Right lung (tissue), 10 donors: ENCODE measurements around the gene HECTD2. TPM values are rescaled to one million over a fixed set of nuclear protein-coding genes. Genes with fewer than 3 reads are reported as not detected.
A peak's percentile ranks its signal among the peaks of the same experiment; 100 is the strongest.
"Not testable (repeated sequence)": the region's sequence is repeated elsewhere in the genome, so short reads cannot be mapped to it uniquely, and the experiment has no call there.

Experiments used
- DNase-seq, 2 donors: peaks; one replicate each; pipeline ENCODE4 v3.0.0-alpha.2; 2013
- long read RNA-seq, 8 donors: transcript quantifications; one replicate each; lab custom pipeline, GENCODE V29; 2026
- polyA plus RNA-seq, 5 donors: library from polyadenylated mRNA; unstranded; fragments of 120-200 nt; gene quantifications; one replicate each; pipeline versions ENCODE4 v1.2.1 to v1.2.3, GENCODE V29; 2013; ENCODE audit warnings: inconsistent platforms in 1 of 5, low replicate concordance in 1 of 5; ENCODE audit not compliant: insufficient read length in 5 of 5, insufficient read depth in 1 of 5

HECTD2 gene
- polyA plus RNA-seq = 10 to 100 TPM; 57.1 to 97.9 (median 83.7) TPM
- long read RNA-seq, donor 1, full-length matches to known transcripts = 9 of 20 reads
- long read RNA-seq, donor 1, partial matches to known transcripts = 11 of 20 reads
- long read RNA-seq, donor 1, other reads (novel, unspliced or antisense) = 0 of 20 reads
- long read RNA-seq, donor 2, full-length matches to known transcripts = 3 of 3 reads
- long read RNA-seq, donor 2, partial matches to known transcripts = 0 of 3 reads
- long read RNA-seq, donor 2, other reads (novel, unspliced or antisense) = 0 of 3 reads
- long read RNA-seq, donor 3, full-length matches to known transcripts = 4 of 21 reads
- long read RNA-seq, donor 3, partial matches to known transcripts = 17 of 21 reads
- long read RNA-seq, donor 3, other reads (novel, unspliced or antisense) = 0 of 21 reads
- long read RNA-seq, donor 4, full-length matches to known transcripts = 6 of 6 reads
- long read RNA-seq, donor 4, partial matches to known transcripts = 0 of 6 reads
- long read RNA-seq, donor 4, other reads (novel, unspliced or antisense) = 0 of 6 reads
- long read RNA-seq, donor 5, partial matches to known transcripts = 0 of 3 reads
- long read RNA-seq, donor 5, other reads (novel, unspliced or antisense) = 0 of 3 reads
- long read RNA-seq, donor 6, full-length matches to known transcripts = 3 of 15 reads
- long read RNA-seq, donor 6, partial matches to known transcripts = 12 of 15 reads
- long read RNA-seq, donor 6, other reads (novel, unspliced or antisense) = 0 of 15 reads
- long read RNA-seq, donor 7, full-length matches to known transcripts = 3 of 3 reads
- long read RNA-seq, donor 7, partial matches to known transcripts = 0 of 3 reads
- long read RNA-seq, donor 7, other reads (novel, unspliced or antisense) = 0 of 3 reads
- long read RNA-seq, donor 8, full-length matches to known transcripts = 2 of 8 reads
- long read RNA-seq, donor 8, partial matches to known transcripts = 6 of 8 reads
- long read RNA-seq, donor 8, other reads (novel, unspliced or antisense) = 0 of 8 reads

GRCh38 chr10:91409869-91410637 is at the start of gene HECTD2:
HECTD2 (plus strand) TSS chr10:91410344; CDS start chr10:91410439, 95 bp downstream.
- DNase-seq = peak; percentile 84 to 88

GRCh38 chr10:91360461-91360860 is 49.7 kb upstream of the HECTD2 start:
- no peak for DNase-seq

GRCh38 chr10:91365519-91365918 is 44.6 kb upstream of the HECTD2 start:
- not testable (repeated sequence) for DNase-seq

- DNase-seq = no peak
Measured at GRCh38 chr10:91366704-91367103, 43.4 kb upstream of the HECTD2 start.

GRCh38 chr10:91367127-91367531 is 43.0 kb upstream of the HECTD2 start:
- no peak for DNase-seq

GRCh38 chr10:91367558-91367957 is 42.6 kb upstream of the HECTD2 start:
- DNase-seq = no peak

- DNase-seq = not testable (repeated sequence)
Measured at GRCh38 chr10:91369978-91370589, 40.1 kb upstream of the HECTD2 start.

GRCh38 chr10:91374052-91374451 is 36.1 kb upstream of the HECTD2 start:
- DNase-seq = no peak

- no peak for DNase-seq
Measured at GRCh38 chr10:91378061-91378460, 32.1 kb upstream of the HECTD2 start.

GRCh38 chr10:91380873-91381256 is 29.3 kb upstream of the HECTD2 start:
- DNase-seq = no peak

GRCh38 chr10:91381257-91381891 is 28.8 kb upstream of the HECTD2 start:
- peak in 1 of 2 donors; percentile 10 for DNase-seq

- DNase-seq = no peak
Measured at GRCh38 chr10:91385306-91386085, 24.6 kb upstream of the HECTD2 start.

- peak in 1 of 2 donors; percentile 45 for DNase-seq
Measured at GRCh38 chr10:91389636-91390512, 20.3 kb upstream of the HECTD2 start.

GRCh38 chr10:91390513-91390825 is 19.7 kb upstream of the HECTD2 start:
- DNase-seq = not testable (repeated sequence)

- peak in 1 of 2 donors; percentile 49 for DNase-seq
Measured at GRCh38 chr10:91391920-91392319, 18.2 kb upstream of the HECTD2 start.

GRCh38 chr10:91406322-91406721 is 3.8 kb upstream of the HECTD2 start:
- DNase-seq = no peak

GRCh38 chr10:91409069-91409868 is 875 bp upstream of the HECTD2 start:
- DNase-seq = peak; percentile 90 to 91
